ENCODE measurements around the gene PIRT. TPM values are rescaled to one million over a fixed set of nuclear protein-coding genes. Genes with fewer than 3 reads are reported as not detected.
A peak's percentile ranks its signal among the peaks of the same experiment; 100 is the strongest.
"Not testable (repeated sequence)": the region's sequence is repeated elsewhere in the genome, so short reads cannot be mapped to it uniquely, and the experiment has no call there.

PIRT gene
- not detected in 2 replicates for total RNA-seq (2014; rRNA removed; shearing (Covaris generic))
- not detected in 2 replicates for polyA plus RNA-seq (2015; cell fraction: cytosol; rRNA removed)
- polyA plus RNA-seq (2015; cell fraction: nucleus; rRNA removed) = not detected in 2 replicates

DNA sequence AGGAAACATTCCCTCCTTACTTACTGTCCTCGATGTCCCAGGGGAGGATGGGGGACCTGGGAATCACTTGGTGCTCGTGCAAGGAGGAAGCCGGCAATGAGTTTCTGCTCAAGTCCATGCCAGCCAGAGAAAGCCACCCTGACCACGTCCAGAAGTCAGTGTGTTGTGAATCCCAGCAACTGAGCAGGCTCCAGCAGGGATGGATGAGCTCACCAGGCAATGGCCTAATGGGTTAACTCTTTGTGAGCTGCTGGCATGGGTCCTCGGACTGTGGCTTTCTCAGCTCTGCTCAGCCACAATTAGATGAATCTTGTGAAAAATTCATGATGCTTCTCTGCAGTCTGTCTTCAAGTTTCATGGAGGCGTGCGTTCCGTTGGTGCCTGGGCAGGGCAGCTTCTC, at the start of gene PIRT:
PIRT (minus strand) TSS at position 167 of the 400 bp plus-strand sequence. CDS start 12,442 bp downstream, outside the sequence.
- no peak for DNase-seq (ENCODE audit: low read depth)

DNA sequence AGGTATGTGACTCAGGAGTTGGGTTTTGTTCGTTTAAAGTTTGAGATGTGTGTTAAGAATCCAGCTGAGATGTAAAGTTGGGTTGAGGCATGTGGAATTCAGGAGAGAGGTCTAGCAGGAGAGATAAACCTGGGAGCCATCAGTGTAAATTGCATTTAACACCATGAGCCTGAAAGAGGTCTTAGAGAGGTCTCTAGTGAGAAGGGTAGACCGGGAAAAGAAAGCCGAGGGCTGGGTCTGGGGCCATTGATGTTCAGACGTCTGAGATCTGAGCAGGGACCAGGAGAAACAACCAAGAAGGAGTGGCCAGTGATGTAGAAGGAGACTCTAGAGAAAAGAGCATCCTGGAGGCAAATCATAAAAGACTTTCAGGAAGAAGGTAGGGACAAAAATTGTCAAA, 44.1 kb upstream of the PIRT start:
- DNase-seq (ENCODE audit: low read depth) = no peak

DNA sequence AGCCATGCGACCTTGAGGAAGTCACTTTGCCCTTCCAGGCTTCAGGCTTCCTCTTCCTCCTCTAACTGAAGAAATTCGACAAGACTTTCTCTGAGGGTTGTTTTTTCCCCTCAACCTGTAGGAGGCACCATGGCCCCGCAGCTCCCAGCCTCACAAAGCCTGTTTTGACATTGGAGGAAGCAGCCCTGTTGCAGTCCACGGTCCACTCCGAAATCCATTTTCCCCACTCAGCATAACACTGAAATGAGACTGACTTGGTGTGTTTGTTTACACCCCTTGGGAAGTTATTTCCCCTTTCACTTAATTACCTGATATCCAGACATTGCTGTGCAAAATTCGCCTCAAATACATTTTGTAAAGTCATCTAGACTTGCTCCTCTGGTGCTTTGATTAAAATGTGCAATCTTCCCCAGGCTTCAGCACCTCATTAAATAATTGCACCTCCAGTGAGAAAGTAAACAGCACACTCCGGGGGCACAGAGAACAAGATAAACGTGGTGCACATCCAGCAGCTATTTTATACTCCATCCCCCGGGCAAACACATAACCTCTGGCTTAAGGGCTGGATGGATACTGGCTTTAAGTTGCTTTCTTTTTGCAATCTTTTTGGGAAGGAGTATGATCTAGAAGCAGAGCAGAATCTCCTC, 41.4 kb upstream of the PIRT start:
- DNase-seq (ENCODE audit: low read depth) = no peak

DNA sequence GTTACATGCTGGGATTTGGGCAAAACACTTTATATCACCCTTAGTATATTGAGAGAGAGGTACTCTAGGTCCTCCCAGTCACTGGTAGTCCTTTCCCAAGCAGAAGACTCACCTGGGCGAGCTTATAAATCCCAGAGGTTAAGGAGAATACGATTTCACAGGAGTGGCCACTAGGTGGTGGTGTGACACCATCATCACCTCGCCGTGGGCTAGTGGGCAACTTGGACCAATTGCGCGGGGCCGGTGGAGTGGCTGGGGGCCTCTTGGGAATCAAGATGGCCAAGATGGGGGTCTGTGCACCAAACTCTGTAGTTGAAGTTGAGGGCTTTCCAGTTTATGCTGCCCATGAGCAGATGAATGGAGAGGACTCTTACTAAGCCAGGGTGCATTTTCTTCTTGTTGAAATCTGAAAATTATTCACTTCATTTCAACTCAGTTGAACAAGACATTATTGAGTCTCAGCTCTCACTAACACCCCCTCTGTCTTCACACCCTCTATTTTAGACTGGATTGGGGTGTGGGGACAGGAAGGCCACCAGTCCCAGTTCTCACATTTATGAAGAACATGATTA, 38.2 kb upstream of the PIRT start:
- DNase-seq (ENCODE audit: low read depth) = no peak

DNA sequence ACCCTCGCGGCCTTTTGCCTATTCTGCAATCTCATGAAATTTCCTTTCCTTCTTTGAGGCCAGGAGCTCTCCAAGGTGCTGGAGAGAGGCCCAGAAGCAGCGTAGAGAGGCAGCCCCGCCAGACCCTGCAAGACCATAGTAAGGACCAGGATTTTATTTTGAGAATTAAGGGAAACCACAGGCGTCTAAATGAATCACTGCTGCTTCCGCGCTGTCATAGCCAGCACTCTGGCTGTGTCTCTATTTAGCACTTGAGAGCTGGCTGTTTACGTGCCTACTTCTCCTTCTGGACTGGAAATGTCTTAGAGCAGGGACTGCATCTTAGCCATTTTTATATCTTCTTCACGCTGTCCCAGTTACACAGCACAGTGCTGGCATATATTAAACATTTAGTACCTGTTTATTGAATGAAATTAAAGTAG, 37.6 kb upstream of the PIRT start:
- peak; percentile 21 for DNase-seq (ENCODE audit: low read depth)

DNA sequence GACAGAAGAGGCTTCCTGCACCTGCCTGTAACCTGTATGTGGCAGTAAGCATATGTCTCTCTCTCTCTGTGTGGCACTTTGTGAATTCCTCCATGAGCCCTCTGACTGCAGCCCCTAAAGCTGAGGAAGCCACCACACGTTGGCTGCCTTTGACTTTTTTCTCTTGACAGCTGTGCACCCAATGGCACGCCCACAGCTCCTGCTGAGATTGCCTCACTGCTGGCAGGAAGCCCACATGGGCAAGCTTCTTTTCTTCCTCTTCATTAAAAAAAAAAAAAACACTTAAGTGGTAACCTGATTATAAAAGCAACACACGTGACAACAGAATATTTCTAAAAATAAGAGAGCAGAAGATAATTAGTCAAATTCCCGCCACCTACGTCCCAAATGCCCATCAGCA, 34.0 kb upstream of the PIRT start:
- no peak for DNase-seq (ENCODE audit: low read depth)

DNA sequence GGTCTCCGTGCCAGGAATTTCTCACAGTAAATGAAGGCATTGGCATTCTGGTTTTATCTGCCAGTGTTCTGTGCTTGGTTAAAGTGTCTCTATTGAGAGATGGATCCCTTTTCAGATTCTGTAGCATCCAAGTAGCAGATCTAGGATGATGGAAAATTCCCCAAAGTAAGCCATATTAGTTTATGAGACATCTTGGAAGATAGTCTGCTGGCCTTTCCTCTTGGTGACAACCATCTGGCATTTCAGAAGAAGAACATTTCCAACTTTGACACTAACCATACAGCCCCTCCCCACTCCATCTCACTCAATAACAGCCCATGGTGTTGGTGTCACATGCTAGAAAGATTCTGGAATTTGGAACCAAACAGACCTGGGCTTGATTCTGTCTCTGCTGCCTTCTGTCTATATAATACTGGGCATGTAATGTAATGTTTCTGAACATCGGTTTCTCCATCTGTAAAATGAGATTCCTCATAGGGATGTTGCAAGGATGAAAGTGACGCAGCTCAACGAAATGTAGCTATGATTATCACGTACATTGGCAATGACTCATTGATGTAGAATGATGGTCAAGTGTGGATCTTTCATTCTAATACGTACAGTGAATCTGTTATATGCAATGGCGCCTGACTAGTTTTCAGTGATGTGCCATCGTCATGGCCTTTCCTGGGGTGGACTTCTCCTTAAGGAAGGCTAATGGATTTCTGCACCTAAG, 32.6 kb upstream of the PIRT start:
- DNase-seq (ENCODE audit: low read depth) = peak; percentile 1

DNA sequence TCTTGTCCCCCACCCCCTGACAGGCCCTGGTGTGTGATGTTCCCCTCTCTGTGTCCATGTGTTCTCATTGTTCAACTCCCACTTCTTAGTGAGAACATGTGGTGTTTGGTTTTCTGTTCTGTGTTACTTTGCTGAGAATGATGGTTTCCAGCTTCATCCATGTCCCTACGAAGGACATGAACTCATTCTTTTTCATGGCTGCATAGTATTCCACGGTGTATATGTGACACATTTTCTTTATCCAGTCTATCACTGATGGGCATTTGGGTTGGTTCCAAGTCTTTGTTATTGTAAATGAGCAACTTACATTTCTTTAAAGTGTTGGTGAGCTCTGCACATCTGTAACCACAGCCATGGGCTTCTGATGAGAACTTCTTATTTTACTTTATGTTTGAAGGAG, 30.9 kb upstream of the PIRT start:
- not testable (repeated sequence) for DNase-seq (ENCODE audit: low read depth)

DNA sequence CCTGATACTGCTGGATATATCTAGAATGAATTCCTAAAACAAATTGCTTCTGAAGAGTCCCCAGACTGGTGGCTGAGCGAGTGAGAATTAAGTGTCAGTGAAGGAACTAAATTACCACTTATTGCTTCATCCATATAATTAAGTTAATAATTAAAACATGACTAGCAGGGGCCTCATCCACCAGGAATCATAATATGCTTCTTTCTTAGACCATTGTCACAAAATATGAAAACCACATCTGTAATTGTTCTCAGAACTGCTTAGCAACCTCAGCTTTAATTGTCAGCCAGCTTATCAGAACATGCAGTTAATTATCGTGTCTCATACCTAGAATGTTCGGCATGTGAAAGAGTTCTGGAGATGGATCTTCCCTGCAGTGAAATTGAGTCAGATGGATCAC, 21.2 kb upstream of the PIRT start:
- DNase-seq (ENCODE audit: low read depth) = no peak

DNA sequence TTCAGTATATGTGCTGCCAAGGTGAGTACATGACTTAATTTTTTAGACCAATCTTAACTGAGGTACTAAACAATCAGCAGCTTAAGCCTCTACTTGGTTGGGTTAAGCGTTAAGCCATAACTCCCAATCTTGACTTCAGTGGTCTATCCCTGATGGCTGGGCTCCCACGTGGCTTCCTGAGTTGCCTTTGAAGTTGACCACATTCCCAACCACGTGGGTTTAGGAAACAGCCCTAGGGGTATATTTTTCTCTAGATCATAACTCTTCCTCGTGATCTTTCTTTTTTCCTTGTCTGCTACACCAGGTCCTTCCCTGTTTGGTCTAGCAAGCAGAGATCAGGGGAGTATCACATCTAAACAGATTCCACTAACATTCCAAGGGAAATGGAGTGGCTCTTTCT, 20.1 kb upstream of the PIRT start:
- DNase-seq (ENCODE audit: low read depth) = no peak

DNA sequence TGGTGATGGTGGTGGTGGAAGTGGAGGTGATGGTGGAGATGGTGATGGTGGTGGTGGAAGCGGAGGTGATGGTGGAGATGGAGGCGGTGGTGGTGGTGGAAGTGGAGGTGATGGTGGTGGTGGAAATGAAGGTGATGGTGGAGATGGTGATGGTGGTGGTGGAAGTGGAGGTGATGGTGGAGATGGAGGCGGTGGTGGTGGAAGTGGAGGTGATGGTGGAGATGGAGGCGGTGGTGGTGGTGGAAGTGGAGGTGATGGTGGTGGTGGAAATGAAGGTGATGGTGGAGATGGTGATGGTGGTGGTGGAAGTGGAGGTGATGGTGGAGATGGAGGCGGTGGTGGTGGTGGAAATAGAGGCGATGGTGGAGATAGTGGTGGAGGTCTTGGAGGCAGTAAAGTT, 8.7 kb upstream of the PIRT start:
- not testable (repeated sequence) for DNase-seq (ENCODE audit: low read depth)

DNA sequence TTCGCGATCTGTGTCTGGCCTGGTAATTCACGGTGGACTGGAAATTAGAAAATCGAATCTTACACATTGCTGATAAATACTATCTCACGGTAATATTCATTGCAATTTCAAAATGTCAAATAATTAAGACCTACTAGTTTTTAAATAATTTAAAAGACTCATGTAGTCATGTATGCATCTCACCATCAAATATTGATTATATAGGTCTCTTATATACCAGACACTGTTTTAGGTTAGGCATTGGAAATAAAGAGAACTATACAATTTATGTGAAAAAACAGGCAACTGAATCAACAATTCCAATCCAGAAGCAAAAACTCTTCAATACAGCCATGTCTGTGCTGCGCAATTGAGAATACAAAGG, 7.5 kb upstream of the PIRT start:
- DNase-seq (ENCODE audit: low read depth) = no peak

DNA sequence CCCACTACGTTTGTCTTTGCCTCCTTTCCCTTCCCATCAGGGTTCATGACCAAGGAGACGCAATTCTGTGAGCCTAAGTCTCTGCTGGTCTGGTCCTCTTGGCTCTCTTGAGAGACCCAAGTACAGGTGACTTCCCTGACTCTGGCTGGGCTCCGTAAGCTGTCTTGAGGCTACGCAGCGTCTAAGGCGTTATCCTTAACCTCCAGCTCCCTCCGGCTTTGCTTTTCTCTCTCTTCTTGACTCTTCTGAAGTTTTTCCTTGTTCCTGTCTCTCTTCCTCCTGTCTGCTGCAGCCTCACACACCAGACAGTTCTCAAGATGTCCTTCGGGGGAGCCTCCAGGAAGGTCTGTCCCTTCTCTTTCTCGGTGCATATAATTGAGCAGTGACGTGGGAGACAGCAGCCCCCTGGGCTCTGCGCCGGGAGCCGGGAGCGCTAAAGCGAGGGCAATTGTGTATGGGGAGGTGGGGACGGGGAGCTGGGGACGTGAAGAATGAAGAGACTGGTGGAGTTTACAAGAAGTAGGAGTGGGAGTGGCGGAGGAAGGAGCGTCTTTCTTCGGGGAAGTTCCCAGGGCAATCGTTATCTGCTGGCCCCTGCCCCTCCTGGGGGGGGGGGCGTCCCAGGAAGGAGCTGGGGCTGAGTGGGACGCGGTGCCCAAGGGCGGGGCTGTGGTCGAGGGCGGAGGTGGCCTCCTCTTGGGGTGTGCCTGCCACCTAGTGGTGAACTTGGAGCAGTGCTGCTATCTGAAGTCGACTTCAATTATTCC, 6.9 kb upstream of the PIRT start:
- DNase-seq (ENCODE audit: low read depth) = peak; percentile 48

DNA sequence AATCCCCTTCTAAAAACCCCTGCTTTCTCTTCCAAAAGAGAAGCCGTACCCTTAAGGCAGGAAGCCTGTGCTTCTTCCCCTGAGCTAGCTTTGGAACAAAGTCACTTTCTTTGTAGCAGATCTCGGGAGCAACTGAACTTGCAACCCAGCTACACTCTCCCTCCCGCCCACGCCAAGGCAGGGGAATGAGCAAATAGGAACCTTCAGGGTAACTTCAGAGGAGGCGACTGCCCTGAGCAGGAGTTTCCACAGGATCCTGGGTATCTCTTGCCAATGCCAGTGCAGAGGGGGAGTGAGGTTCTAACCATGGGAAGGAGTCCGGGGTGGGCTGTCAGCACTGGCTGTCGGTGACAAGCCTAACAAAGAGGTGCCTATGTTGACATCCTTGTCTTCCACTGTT, 5.9 kb upstream of the PIRT start:
- no peak for DNase-seq (ENCODE audit: low read depth)

DNA sequence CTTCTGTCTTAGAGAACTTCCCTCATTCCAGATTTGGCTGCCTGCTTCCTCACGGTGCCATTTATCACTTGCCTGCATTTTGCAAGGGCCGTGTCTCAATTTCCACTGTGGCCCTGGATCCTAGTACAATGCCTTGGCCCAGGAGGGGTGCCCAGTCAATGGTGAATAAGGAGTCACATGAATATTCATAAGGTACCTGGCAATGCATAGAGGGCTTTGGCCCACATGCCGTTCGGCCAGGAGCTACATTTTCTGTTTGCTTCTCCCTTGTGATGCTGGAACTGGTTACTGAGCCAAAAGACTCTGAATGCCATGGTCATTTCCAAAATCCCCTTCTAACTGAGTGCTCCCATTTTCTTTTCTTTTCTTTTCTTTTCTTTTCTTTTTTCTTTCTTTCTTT, 4.8 kb upstream of the PIRT start:
- no peak for DNase-seq (ENCODE audit: low read depth)

DNA sequence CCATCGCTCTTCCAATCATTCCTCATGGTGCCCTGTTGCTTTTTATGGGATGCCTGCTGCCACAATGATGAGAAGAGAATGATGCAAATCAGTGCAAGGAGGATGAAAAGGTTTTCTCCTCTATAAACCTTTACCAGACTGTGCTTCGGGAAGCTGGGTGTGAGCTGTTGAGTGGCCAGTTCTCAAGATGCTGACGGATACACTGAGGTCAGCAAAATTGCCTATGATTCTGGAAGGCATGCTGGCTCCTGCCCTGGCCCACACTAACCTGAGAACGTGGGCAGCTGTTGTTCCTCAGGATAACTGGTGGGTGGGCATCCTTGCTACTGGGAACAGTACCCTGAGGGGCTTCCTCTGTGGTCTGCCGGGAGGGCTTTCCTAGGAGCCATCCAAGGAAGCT, 795 bp upstream of the PIRT start:
- DNase-seq (ENCODE audit: low read depth) = no peak

DNA sequence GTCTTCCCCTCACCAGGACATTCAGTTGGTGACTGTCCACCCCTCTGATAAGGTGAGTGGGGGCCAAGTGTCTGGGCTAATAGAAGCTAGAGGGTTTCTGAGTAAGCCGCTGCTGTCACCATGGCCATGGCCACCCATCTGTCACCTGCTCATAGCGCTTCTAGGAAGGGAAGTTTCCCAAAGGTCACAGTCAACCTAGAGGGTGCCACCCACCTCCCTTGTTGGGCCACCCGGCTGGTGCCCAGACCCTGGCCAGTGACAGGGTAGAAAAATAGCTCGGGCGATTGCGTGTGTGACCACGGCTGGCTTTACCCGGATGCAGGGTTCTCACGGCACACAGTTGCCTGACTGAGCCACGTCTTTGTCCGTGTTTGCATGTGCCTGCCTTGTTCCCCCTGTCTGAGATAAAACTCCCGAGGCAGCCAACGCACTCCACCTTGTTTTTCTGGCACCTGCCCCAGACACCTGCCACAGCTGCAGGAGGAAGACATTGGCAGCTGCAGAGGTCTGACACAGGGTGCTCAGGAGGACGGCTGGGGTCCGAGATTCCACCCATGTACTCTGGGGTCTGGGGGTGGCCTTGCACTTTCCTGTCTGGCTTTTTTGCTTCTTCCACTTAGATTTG, 809 bp downstream of the PIRT start:
- DNase-seq (ENCODE audit: low read depth) = no peak

DNA sequence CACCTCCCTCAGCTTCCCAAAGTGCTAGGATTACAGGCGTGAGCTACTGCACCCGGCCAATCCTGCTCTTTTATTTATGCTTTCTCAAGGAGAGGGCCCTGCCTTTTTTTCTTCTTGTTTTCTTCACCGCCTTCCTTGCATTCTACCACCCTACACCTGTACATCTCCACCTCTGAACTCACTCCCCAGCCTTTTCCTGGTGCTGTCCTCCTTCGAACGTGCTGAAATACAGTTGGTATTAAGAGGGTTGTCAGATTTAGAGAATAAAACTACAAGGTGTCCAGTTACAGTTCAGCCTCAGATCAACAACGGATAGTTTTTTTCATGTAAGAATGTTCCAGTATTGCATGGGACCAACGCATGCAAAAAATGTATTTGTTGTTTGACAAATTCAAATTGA, 1.7 kb downstream of the PIRT start:
- DNase-seq (ENCODE audit: low read depth) = no peak

DNA sequence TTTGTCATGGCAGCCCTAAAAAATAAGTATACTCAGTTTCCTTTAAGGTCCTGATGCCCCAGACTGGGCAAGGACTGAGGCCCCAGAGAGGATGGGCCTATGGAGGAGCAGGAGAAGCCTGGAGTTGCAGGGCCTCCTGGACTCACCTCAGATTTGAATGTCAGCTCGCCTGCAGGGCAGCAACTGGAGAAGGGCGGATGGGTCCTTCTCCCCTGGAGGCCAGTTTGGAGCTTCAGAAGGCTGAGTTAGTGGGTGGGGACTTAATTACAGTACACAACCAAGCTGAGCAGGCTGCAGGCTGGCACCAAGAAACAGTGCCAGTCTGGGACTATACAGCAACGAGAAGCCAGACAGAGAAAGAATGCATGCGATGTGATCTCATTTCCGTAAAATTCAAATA, 6.2 kb downstream of the PIRT start:
- DNase-seq (ENCODE audit: low read depth) = no peak

DNA sequence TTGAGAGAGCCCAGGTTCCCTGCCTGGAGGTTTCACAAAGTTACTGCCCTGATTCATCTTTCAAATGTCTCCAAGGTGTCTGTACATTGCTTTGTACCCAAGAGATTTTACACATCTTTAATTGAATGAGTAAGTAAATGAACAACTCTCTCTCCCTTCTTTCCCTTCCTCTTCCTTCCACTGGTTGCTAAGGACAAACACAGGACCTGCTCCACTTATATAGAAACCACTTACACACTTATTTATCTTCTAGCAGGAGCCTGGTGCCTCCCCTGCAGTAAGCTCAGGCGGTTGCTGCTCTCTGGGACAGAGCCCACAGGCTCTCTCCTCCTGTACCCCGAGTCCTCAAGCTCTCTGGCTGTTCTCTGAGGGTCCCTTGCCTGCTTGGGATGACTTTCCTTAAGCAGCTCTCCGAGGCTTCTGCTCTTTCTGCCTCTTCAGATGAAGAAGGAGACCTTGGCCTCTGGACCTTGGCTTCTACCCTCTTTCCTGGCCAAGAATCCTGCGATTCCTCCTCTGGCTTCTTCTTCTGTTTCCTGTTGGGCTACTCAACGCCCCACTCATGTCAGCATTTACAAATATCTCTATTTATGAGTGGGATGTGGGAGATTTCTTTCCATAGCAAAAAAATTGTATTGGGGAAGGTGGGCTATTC, 9.9 kb downstream of the PIRT start:
- DNase-seq (ENCODE audit: low read depth) = no peak

DNA sequence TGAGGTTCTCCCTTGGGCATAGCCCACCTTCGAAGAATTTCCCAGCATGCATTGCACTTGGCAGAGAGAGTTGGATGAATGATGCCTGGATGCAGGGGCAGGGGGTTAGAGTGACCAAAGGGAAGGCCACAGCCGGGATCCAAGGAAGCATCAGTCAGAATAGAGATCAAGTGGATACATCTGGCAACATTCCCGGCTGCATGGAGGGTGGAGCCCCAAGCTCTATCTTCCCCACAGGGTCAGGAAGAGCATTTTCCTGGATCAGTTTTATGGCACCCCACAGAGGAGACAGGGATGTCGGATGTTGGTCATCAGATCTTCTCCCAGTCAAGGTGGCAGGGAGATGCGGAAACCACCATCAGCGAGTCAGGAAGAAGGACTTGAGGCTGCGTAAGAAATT, 13.0 kb downstream of the PIRT start:
- DNase-seq (ENCODE audit: low read depth) = no peak
